Measurements from ENCODE around the gene EIF3D.

- TF ChIP-seq CTCF (IDR thresholded peaks at IDR 0.05; ENCODE audit: low read length) (no peak), EZH2 (optimal IDR thresholded peaks at IDR 0.05; ENCODE audit: low read depth, low read length) (no peak)
These were observed 7.8 kb upstream of the EIF3D start for GRCh38 chr22:36536717-36537116.
